Stimulated activated CD8-positive, alpha-beta memory T cell treated with anti-CD3 and anti-CD28 coated beads, Interleukin-4, amount 100 ng/mL, for 48 hours (primary cell): Measurements from ENCODE around the gene GM2A.
"Not testable (repeated sequence)": the region's sequence is repeated elsewhere in the genome, so short reads cannot be mapped to it uniquely, and the experiment has no call there.

Source experiments
- DNase-seq: peaks from one replicate; pipeline ENCODE4 v3.0.0-alpha.2; 2020

GM2A gene

GRCh38 chr5:151228986-151229385 is 24.0 kb upstream of the GM2A start:
- no peak for DNase-seq

GRCh38 chr5:151230048-151230680 is 22.8 kb upstream of the GM2A start:
- DNase-seq: no peak

- DNase-seq: no peak
Measured at GRCh38 chr5:151231359-151231758, 21.6 kb upstream of the GM2A start.

GRCh38 chr5:151233616-151234085 is 19.3 kb upstream of the GM2A start:
- DNase-seq: no peak

GRCh38 chr5:151234476-151235238 is 18.3 kb upstream of the GM2A start:
- peak; percentile 45 for DNase-seq

- not testable (repeated sequence) for DNase-seq
Measured at GRCh38 chr5:151235239-151235571, 17.8 kb upstream of the GM2A start.

GRCh38 chr5:151236888-151237287 is 16.1 kb upstream of the GM2A start:
- no peak for DNase-seq

- DNase-seq: no peak
Measured at GRCh38 chr5:151237685-151238084, 15.3 kb upstream of the GM2A start.

- no peak for DNase-seq
Measured at GRCh38 chr5:151238303-151238741, 14.7 kb upstream of the GM2A start.

GRCh38 chr5:151239237-151239861 is 13.6 kb upstream of the GM2A start:
- DNase-seq: peak; percentile 82

- DNase-seq: not testable (repeated sequence)
Measured at GRCh38 chr5:151240268-151240835, 12.6 kb upstream of the GM2A start.

GRCh38 chr5:151240924-151241635 is 11.9 kb upstream of the GM2A start:
- DNase-seq: no peak

- no peak for DNase-seq
Measured at GRCh38 chr5:151243127-151243526, 9.9 kb upstream of the GM2A start.

- peak; percentile 56 for DNase-seq
Measured at GRCh38 chr5:151243564-151243963, 9.4 kb upstream of the GM2A start.

- no peak for DNase-seq
Measured at GRCh38 chr5:151244206-151244605, 8.8 kb upstream of the GM2A start.

- DNase-seq: no peak
Measured at GRCh38 chr5:151245680-151246219, 7.2 kb upstream of the GM2A start.

GRCh38 chr5:151248651-151249050 is 4.3 kb upstream of the GM2A start:
- no peak for DNase-seq

- no peak for DNase-seq
Measured at GRCh38 chr5:151249281-151249680, 3.7 kb upstream of the GM2A start.

- DNase-seq: no peak
Measured at GRCh38 chr5:151250346-151251000, 2.5 kb upstream of the GM2A start.

- peak; percentile 45 for DNase-seq
Measured at GRCh38 chr5:151251001-151251551, 1.9 kb upstream of the GM2A start.

- no peak for DNase-seq
Measured at GRCh38 chr5:151251621-151252020, 1.4 kb upstream of the GM2A start.

- no peak for DNase-seq
Measured at GRCh38 chr5:151253605-151253950, 593 bp downstream of the GM2A start.
